Esophagus squamous epithelium (tissue), 5 donors: ENCODE measurements around the gene BHLHA15. TPM values are rescaled to one million over a fixed set of nuclear protein-coding genes. Genes with fewer than 3 reads are reported as not detected.

Experiments used
- DNase-seq: peaks from one replicate; lab custom pipeline; 2025; lab: John Stamatoyannopoulos, UW
- H3K27ac ChIP-seq, 4 donors: fragments of 200-600 bp; sonication (generic); one replicate each; pipeline ENCODE4 v1.5.1; 2016 to 2019; ENCODE audit warnings: mild to moderate bottlenecking in 1 of 4
- H3K27me3 ChIP-seq, 4 donors: fragments of 200-600 bp; sonication (generic); 1 replicate in 3 of 4; 2 replicates in 1 of 4; pipeline versions ENCODE4 v1.5.1 to v1.6.0; 2017 to 2021; ENCODE audit warnings: antibody characterized with exemption in 1 of 4
- H3K36me3 ChIP-seq, 3 donors: fragments of 200-600 bp; sonication (generic); one replicate each; pipeline ENCODE4 v1.5.1; 2016 to 2019
- H3K4me1 ChIP-seq, 3 donors: fragments of 200-600 bp; sonication (generic); one replicate each; pipeline ENCODE4 v1.5.1; 2017 to 2019
- H3K4me3 ChIP-seq, 4 donors: fragments of 200-600 bp; sonication (generic); 1 replicate in 3 of 4; 2 replicates in 1 of 4; pipeline ENCODE4 v1.5.1; 2016 to 2019; ENCODE audit warnings: mild to moderate bottlenecking in 2 of 4, moderate library complexity in 1 of 4
- H3K9me3 ChIP-seq, 3 donors: fragments of 200-600 bp; sonication (generic); one replicate each; pipeline ENCODE4 v1.5.1; 2016 to 2019
- CTCF ChIP-seq, 6 experiments: fragments of 450-650 bp in 4 of 6; fragments of 200-600 bp in 2 of 6; sonication (generic) in 2 of 6; IDR thresholded peaks; one replicate each; pipeline ENCODE4 v1.5.1; 2016 to 2019; ENCODE audit warnings: antibody characterized with exemption in 6 of 6, mild to moderate bottlenecking in 4 of 6, moderate library complexity in 4 of 6
- POLR2A ChIP-seq, 4 donors: fragments of 450-650 bp; IDR thresholded peaks; one replicate each; pipeline ENCODE4 v1.6.1; 2017; ENCODE audit warnings: antibody characterized with exemption in 4 of 4, mild to moderate bottlenecking in 4 of 4, moderate library complexity in 3 of 4
- WGBS, 2 donors: methylation state at CpG; one replicate each; pipeline ENCODE4 v1.1.5; 2018; 5-methylcytosine and 5-hydroxymethylcytosine counted together
- intact Hi-C: fragments of 100-400 bp; cut with DNase I; formaldehyde crosslinking; loops from one replicate; pipeline ENCODE4 v1.15.0; 2022
- total RNA-seq, 4 donors: library from RNA; depleted of rRNA; stranded (reverse); fragments of >200 nt; gene quantifications; one replicate each; pipeline ENCODE4 v1.1.0, GENCODE V29; 2016
- donor health status: DM: yes; HTN: yes; CAD: no.

Gene BHLHA15
- total RNA-seq, 4 donors from 2014 or later = 0.82 to 8.0 (median 2.3) TPM

GRCh38 chr7:98196706-98197605, 14.3 kb upstream of the BHLHA15 start:
- Histone ChIP-seq H3K4me3 (no peak overlapping the region), H3K36me3 (peaks cover 9 to 83% (median 23%) of the 10 kb centered on the region in 3 donors), H3K4me1 (no peaks in the 10 kb centered on the region), H3K27me3 (no peaks in the 10 kb centered on the region), H3K9me3 (peaks cover 0 to 7% (median 5%) of the 10 kb centered on the region in 3 donors), H3K27ac (no peak overlapping the region)
- intact Hi-C loops = no loop called here
- TF ChIP-seq CTCF (IDR thresholded peaks at IDR 0.05) = no peak
- TF ChIP-seq POLR2A (IDR thresholded peaks at IDR 0.05) = no peak
- DNase-seq = no peak
- WGBS, 2 donors = 89 to 92% methylated on average over 15 to 16 of the region's 16 CpGs

GRCh38 chr7:98199131-98199530, 12.1 kb upstream of the BHLHA15 start:
- DNase-seq = no peak
- no peak overlapping the region for H3K27ac ChIP-seq
- no peak overlapping the region for H3K4me3 ChIP-seq
- H3K4me1 ChIP-seq = no peaks in the 10 kb centered on the region
- TF ChIP-seq CTCF (IDR thresholded peaks at IDR 0.05) = no peak
- TF ChIP-seq POLR2A (IDR thresholded peaks at IDR 0.05) = no peak
- H3K9me3 ChIP-seq = peaks cover 0 to 7% (median 5%) of the 10 kb centered on the region in 3 donors
- no peaks in the 10 kb centered on the region for H3K27me3 ChIP-seq
- 85 to 87% methylated on average over 5 of the region's 5 CpGs for WGBS, 2 donors
- intact Hi-C loops = no loop called here
- peaks cover 2 to 77% (median 17%) of the 10 kb centered on the region in 3 donors for H3K36me3 ChIP-seq

DNA sequence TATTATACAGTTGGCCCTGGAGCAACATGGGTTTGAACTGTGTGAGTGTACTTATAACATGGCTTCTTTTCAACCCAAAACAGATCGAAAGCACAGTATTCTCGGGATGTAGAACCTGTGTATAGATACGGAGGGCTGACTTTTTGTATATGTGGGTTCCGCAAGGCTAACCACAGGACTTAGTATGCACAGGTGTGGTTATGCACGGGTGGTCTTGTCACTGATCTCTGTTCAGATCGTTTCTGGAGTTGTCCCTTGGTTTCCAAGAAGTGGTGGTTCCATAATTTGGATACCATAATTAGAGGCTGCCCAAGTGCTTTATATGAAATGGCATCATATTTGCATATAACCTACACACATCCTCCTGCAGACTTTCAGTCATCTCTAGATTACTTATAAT, 10.9 kb upstream of the BHLHA15 start:
- 63 to 90% methylated on average over 6 of the region's 6 CpGs for WGBS, 2 donors
- intact Hi-C loops = no loop called here

DNA sequence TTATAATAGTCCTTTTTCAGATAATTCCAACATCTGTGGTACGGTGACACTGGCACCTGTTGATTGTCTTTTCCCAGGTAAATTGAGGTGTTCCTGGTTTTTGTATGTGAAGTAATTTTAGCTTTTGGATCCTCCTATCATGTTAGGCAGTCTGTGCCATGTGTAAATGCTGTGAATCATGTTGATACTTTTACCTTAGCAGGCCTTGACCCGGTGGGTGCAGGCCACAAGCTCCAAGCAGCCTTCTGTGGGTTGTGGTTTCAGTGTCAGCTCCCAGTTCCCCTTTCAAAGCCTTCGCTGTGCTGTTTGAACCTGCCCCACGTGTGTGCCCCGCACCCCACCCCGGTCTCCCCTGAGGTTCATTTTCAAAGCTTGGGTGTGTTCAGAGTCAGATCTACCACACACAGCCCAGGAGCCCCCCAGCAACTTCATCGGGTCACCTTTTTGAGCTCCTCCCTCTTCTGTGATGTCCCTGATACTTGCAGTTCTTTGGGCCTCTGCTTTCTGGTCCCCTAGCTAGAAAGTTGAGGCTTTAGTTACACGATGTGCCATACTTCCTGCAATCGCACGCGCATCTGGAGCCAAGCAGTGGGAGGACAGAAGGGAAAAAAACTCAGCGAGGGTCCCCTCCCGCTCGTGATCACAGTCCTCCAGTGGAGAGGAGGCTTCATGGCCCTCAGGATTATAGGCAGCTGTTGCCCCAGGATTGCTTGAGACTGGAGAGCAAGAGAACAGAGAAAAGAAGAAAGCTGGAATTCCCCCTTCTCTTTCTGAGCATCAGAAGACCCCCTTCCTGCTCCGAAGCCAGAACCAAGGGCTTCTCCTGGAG, 8.7 kb upstream of the BHLHA15 start:
- TF ChIP-seq CTCF (IDR thresholded peaks at IDR 0.05) (no peak), POLR2A (IDR thresholded peaks at IDR 0.05) (no peak)
- peaks cover 0 to 7% (median 5%) of the 10 kb centered on the region in 3 donors for H3K9me3 ChIP-seq
- no peak overlapping the region for H3K27ac ChIP-seq
- H3K4me3 ChIP-seq = no peak overlapping the region
- no peak for DNase-seq
- WGBS, 2 donors = 58 to 73% methylated on average over 10 to 13 of the region's 15 CpGs
- no peaks in the 10 kb centered on the region for H3K4me1 ChIP-seq
- intact Hi-C loops = no loop called here
- H3K36me3 ChIP-seq = peaks cover 14 to 77% (median 14%) of the 10 kb centered on the region in 3 donors
- H3K27me3 ChIP-seq = no peaks in the 10 kb centered on the region

More for the DNA sequence above, 10.9 kb upstream of the BHLHA15 start:
- no peaks in the 10 kb centered on the region for H3K4me1 ChIP-seq
- H3K36me3 ChIP-seq = peaks cover 11 to 77% (median 12%) of the 10 kb centered on the region in 3 donors
- no peak for DNase-seq
- no peak for TF ChIP-seq POLR2A (IDR thresholded peaks at IDR 0.05)
- no peak for TF ChIP-seq CTCF (IDR thresholded peaks at IDR 0.05)
- peaks cover 0 to 7% (median 5%) of the 10 kb centered on the region in 3 donors for H3K9me3 ChIP-seq
- H3K27ac ChIP-seq = no peak overlapping the region
- H3K27me3 ChIP-seq = no peaks in the 10 kb centered on the region
- no peak overlapping the region for H3K4me3 ChIP-seq
